Effector memory CD4-positive, alpha-beta T cell (primary cell): ENCODE measurements around the gene DHX58.

Experiments used
- DNase-seq, 3 donors: peaks; one replicate each; pipeline ENCODE4 v3.0.0-alpha.2; 2020
- H3K27ac ChIP-seq: 2 replicates; pipeline ENCODE4 v1.7.0; 2013; ENCODE audit warnings: mild to moderate bottlenecking, low read length, moderate library complexity; ENCODE audit not compliant: insufficient read depth, poor library complexity, severe bottlenecking
- H3K27me3 ChIP-seq: replicated peaks from 2 replicates; pipeline ENCODE4 v1.7.0; 2013; ENCODE audit warnings: mild to moderate bottlenecking, low read length; ENCODE audit not compliant: insufficient read depth, control insufficient read depth, poor library complexity, severe bottlenecking
- H3K36me3 ChIP-seq: 2 replicates; pipeline ENCODE4 v1.7.0; 2013; ENCODE audit warnings: mild to moderate bottlenecking, low read length, moderate library complexity; ENCODE audit not compliant: control insufficient read depth, insufficient read depth
- H3K4me1 ChIP-seq: 2 replicates; pipeline ENCODE4 v1.7.0; 2013; ENCODE audit warnings: low read length, mild to moderate bottlenecking; ENCODE audit not compliant: control insufficient read depth, insufficient read depth, poor library complexity, severe bottlenecking
- H3K4me3 ChIP-seq: 2 replicates; pipeline ENCODE4 v1.7.0; 2013; ENCODE audit warnings: low read length, low read depth, mild to moderate bottlenecking; ENCODE audit not compliant: insufficient read depth, poor library complexity, severe bottlenecking
- H3K9me3 ChIP-seq: 2 replicates; pipeline ENCODE4 v1.7.0; 2013; ENCODE audit warnings: mild to moderate bottlenecking, low read length, moderate library complexity; ENCODE audit not compliant: control insufficient read depth

DHX58 gene

DNA sequence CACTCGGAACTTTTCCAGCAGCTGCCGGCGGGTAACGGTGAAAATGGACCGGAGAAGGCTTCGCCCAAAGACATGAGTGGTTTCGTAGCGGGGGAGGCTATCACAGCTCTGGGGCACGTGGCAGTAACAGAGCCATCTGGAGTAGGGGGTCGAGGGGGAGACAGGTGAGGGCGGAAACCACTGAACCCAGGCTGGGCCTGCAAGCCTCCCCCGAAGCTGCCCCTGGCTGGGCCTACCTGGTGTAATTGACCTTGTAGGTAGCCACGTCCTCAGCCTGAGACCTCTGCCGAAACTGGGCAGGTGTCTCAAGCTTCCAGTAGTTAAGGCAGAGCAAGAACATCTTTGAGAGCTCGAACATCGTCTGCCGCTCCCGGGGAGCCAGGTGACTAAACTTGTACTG lies 6.8 kb upstream of the DHX58 start:
- Histone ChIP-seq H3K9me3 (no peaks in the 10 kb centered on the region), H3K4me3 (no peak overlapping the region), H3K4me1 (peaks cover 8% of the 10 kb centered on the region), H3K36me3 (peaks cover 14% of the 10 kb centered on the region), H3K27me3 (no peaks in the 10 kb centered on the region), H3K27ac (no peak overlapping the region)
- no peak for DNase-seq

- H3K36me3 ChIP-seq, result peaks cover 14% of the 10 kb centered on the region
- H3K27me3 ChIP-seq, result no peaks in the 10 kb centered on the region
- DNase-seq, result no peak
- no peaks in the 10 kb centered on the region for H3K9me3 ChIP-seq
- no peak overlapping the region for H3K27ac ChIP-seq
- peaks cover 8% of the 10 kb centered on the region for H3K4me1 ChIP-seq
- no peak overlapping the region for H3K4me3 ChIP-seq
Measured at GRCh38 chr17:42118545-42118944, 6.0 kb upstream of the DHX58 start.

DNA sequence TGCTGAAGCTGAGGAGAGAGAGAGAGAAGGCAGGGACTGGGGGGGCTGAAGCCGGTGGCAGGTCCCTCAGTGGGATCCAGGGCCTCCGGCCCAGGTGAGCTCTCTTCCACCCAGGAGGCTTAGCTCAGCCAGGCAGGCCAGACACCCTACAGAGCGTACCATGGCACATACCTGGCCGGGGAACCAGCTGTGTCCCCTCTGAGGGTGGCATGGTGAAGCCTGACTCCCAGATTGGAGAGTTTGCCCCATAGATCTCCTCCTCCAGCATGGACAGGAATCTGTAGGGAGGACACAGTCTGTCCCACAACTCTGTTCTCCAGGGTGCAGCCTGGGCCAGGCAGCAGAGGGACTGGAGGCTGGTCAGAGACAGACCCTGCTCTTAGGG lies 5.6 kb upstream of the DHX58 start:
- Histone ChIP-seq H3K27me3 (no peaks in the 10 kb centered on the region), H3K4me3 (no peak overlapping the region), H3K27ac (no peak overlapping the region), H3K9me3 (no peaks in the 10 kb centered on the region), H3K36me3 (peaks cover 14% of the 10 kb centered on the region), H3K4me1 (peaks cover 13% of the 10 kb centered on the region)
- DNase-seq, result no peak

DNA sequence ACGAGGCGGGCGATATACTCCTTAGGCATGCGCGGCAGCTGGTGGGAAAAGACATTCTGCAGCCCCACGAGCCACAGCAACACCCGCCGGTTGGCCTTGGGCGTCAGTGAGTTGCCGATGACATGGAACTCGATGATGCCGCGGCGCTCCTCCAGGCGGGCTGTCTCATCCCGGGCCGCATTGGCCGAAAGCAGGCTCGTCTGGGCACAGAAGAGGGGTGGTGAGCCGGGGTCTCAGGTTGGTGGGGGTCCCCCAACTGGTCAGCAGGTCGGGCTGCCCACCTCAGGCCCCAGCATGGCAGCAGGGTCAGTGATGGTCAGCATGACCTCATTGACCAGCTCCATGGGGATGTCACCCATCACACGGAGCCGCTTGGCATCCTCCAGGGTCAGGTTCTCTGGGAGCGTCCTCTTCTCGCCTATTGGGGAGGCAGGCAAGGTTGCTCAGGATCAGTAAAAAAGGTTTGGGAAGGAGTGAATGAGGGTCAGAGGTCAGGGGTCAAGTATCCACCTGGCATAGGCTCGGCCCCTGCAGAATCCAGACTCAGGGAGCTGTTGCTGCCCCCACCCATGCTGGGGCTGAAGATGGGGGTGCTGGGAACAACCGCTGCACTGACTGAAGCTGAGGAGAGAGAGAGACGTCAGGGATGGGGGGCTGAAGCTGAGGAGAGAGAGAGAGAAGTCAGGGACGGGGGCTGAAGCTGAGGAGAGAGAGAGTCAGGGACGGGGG lies 5.0 kb upstream of the DHX58 start:
- H3K27ac ChIP-seq, result no peak overlapping the region
- DNase-seq, result no peak
- H3K27me3 ChIP-seq, result no peaks in the 10 kb centered on the region
- peaks cover 18% of the 10 kb centered on the region for H3K4me1 ChIP-seq
- peaks cover 14% of the 10 kb centered on the region for H3K36me3 ChIP-seq
- H3K4me3 ChIP-seq, result no peak overlapping the region
- H3K9me3 ChIP-seq, result no peaks in the 10 kb centered on the region

DNA sequence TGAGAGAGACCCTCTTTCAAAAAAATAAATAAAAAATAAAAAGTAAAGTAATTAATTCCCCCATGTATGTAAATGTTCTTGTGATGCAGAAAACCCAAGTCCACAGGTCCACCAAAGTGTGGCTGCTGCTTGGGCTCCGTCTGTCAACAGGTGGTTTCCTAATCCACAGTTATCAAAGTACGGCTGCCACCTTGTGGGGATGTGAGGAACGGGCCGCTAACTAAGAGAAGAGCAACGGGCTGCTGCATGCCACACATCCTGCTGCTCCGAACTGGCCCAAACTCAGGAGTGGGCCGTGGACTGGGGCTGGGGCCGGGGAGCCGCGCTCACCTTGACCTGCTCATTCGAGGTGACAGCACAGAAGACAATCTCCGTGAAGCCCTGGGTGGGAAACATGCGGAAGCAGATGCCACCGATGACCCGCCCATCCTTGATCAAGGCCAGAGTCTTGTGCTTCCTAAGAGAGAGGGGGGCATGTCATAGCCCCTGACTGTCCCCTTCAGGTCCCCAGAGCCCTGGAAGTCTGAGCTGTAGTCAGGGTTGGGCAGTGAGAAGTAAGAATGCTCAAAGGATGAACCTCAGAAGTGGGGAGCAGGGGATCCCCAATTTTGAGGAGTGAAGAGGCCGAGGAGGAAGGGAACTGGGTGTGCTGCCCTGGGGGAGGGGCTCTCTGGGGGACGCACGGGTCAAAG lies 4.3 kb upstream of the DHX58 start:
- Histone ChIP-seq H3K4me1 (peaks cover 22% of the 10 kb centered on the region), H3K36me3 (peaks cover 14% of the 10 kb centered on the region), H3K9me3 (no peaks in the 10 kb centered on the region), H3K27me3 (no peaks in the 10 kb centered on the region), H3K27ac (no peak overlapping the region), H3K4me3 (no peak overlapping the region)
- DNase-seq, result peak; percentile 65 to 75 (median 67)

- Histone ChIP-seq H3K36me3 (peaks cover 14% of the 10 kb centered on the region), H3K9me3 (no peaks in the 10 kb centered on the region), H3K27me3 (no peaks in the 10 kb centered on the region), H3K4me1 (peaks cover 24% of the 10 kb centered on the region), H3K27ac (no peak overlapping the region), H3K4me3 (no peak overlapping the region)
- no peak for DNase-seq
Measured at GRCh38 chr17:42114118-42114517, 1.6 kb upstream of the DHX58 start.

GRCh38 chr17:42113293-42114069 lies 967 bp upstream of the DHX58 start:
- no peak for DNase-seq
- Histone ChIP-seq H3K4me3 (no peak overlapping the region), H3K27me3 (no peaks in the 10 kb centered on the region), H3K36me3 (peaks cover 14% of the 10 kb centered on the region), H3K4me1 (peaks cover 24% of the 10 kb centered on the region), H3K27ac (peak overlapping the region; percentile 82), H3K9me3 (no peaks in the 10 kb centered on the region)

DNA sequence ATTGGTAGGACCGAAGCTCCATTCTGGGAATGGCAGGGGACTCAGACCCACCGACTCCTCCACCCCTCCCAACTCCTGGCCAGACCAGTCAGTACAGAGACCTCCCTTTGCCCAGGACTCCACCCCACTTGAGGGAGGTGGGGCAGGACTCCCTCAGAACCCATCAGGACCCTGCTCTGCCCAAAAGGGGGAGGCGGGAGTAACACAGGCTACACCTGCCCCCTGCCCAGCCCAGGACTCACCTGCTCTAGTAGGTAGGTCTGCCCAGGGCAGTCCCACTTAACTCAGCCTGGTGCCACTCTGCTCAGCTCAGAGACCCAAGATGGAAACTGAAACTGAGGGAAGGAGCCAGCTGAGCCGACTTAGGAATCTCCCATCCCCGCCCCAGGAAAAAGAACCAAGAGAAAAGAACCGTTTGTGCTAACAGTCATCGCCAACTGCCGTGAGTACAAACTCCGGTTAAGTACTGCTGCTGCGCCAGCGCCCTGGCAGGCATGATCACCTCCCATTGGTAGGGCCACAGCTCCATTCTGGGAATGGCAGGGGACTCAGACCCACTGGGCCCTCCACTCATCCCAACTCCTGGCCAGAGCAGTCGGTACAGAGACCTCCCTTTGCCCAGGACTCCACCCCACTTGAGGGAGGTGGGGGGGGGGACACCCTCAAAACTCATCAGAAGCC lies 503 bp downstream of the DHX58 start:
- peak in 2 of 3 donors; percentile 15 to 25 for DNase-seq
- H3K4me3 ChIP-seq, result peak overlapping the region; percentile 44

DNA sequence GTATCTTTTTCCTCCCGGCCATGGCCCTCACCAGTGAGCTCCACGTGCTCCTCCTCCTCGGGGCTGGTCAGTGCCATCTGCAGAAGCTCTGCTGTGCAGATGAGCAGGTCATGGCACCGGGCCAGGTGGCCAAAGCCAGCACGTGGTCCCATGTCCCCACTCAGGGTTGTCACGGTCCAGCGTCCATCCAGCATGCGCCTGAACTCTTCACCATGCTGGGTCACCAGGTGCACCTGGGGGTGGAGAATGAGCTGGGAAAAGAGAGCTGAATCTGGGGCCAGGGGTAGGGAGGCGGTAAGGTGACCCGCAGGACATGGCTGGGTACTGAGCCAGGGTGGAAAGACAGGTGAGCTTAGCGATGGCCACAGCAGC lies 1.3 kb downstream of the DHX58 start:
- peak overlapping the region; percentile 82 for H3K27ac ChIP-seq

More for the DNA sequence above, 503 bp downstream of the DHX58 start:
- H3K27me3 ChIP-seq, result no peaks in the 10 kb centered on the region
- H3K36me3 ChIP-seq, result peaks cover 1% of the 10 kb centered on the region
- H3K4me1 ChIP-seq, result peaks cover 30% of the 10 kb centered on the region
- no peaks in the 10 kb centered on the region for H3K9me3 ChIP-seq
- H3K27ac ChIP-seq, result peak overlapping the region; percentile 82

More for the DNA sequence above, 1.3 kb downstream of the DHX58 start:
- peaks cover 30% of the 10 kb centered on the region for H3K4me1 ChIP-seq
- H3K9me3 ChIP-seq, result no peaks in the 10 kb centered on the region
- no peaks in the 10 kb centered on the region for H3K27me3 ChIP-seq
- no peaks in the 10 kb centered on the region for H3K36me3 ChIP-seq
- no peak overlapping the region for H3K4me3 ChIP-seq
- DNase-seq, result no peak
